C4-2B (cell line): ENCODE results near the gene RTP5.

Source experiments
- CTCF ChIP-seq: fragments of 450-650 bp; conservative IDR thresholded peaks from 2 replicates; pipeline ENCODE4 v1.5.1; 2017; ENCODE audit warnings: mild to moderate bottlenecking
- ZFX ChIP-seq: fragments of 450-650 bp; IDR thresholded peaks from 2 replicates; pipeline ENCODE4 v1.6.1; 2017

DNA sequence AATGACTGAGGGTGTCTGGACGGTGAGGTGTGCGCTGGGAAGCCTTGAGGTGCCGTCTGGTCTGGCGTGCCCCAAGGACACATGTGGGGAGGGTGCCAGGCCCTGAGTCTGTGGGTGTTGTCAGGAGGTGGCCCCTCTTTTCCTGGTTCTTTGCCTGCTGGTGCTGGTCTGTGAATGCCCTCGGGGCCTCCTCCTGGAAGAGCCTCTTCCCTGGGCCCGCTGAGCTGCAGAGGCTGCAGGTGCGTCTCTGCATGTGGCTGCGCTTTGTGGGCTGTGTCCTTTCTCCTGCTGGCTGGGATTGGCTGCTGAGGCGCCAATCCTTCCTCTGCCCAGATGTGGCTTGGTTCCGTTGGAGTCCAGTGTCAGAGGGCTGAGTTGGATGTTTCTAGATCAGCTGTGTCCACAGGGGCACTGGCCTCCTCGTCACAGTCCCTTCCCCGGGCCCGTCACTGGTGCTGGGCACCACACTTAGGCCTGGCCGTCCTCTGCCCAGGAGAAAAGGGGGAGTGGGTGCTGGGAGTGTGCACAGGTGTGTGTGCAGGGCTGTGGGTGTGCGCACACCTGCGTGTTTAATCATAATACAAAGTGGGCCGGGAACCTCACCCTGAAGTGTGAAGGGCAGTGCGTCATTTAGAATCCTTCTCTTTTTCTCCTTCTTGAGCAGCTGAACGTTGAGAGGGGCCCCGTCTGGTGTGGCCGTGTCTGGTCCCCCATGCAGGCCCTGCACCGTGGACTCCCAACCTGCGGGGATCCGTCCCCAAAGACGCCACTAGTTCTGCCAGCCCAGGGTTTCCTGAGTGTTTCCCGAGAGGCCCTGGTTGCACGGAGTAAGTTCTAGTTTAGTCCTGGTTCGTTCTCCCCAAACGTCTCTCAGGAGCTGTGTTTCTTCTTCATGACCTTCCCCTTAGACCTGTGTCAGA, 35.5 kb downstream of the RTP5 start:
- TF ChIP-seq CTCF = no peak
- no peak for TF ChIP-seq ZFX
